ENCODE measurements around the gene NCOA7. TPM values are rescaled to one million over a fixed set of nuclear protein-coding genes. Genes with fewer than 3 reads are reported as not detected.
"Not testable (repeated sequence)": the region's sequence is repeated elsewhere in the genome, so short reads cannot be mapped to it uniquely, and the experiment has no call there.

Gene NCOA7
- total RNA-seq, 1 donor from 2014 or later, result 69.0 TPM

DNA sequence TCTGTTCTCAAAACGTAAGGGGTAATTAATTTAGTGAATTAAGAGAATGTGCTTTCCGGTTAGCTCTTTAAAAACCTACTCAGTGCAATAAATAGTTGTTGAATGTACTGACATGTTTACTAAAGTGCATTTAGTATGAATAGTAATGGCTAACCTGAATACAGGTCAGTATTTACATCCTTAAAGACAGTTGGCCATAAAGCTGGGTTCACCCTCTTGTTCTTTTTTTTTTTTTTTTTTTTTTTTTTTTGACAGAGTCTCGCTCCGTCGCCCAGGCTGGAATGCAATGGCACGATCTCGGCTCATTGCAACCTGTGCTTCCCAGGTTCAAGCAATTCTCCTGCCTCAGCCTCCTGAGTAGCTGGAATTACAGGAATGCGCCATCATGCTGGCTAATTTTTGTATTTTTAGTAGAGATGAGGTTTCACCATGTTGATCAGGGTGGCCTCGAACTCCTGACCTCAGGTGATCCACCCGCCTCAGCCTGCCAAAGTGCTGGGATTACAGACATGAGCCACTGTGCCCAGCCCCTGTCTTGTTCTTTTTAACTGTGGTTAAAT is 14.2 kb downstream of the NCOA7 start:
- intact Hi-C loops (cut with DNase I); DNase-seq (ENCODE audit: low spot score); ATAC-seq: not testable (repeated sequence)

DNA sequence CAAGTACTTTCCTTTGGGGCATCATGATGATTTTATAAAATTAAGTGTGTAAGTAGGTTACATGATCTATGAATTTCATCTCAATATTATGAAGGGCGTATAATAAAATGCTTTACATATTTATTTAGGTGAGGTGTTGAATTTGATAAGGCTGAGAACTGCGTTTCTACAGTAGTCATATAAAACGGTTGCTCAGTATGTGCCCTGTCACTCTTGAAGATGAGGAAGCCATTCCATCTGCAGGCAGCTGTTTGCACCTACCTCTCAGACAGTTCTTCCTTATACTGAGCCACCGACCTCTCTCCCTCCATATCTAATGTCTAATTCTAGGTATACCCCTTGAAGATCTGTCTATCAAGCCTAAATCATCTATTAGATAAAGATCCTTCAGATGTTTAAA is 16.1 kb downstream of the NCOA7 start:
- DNase-seq (ENCODE audit: low spot score), result no peak
- intact Hi-C loops (cut with DNase I), result no loop called here

DNA sequence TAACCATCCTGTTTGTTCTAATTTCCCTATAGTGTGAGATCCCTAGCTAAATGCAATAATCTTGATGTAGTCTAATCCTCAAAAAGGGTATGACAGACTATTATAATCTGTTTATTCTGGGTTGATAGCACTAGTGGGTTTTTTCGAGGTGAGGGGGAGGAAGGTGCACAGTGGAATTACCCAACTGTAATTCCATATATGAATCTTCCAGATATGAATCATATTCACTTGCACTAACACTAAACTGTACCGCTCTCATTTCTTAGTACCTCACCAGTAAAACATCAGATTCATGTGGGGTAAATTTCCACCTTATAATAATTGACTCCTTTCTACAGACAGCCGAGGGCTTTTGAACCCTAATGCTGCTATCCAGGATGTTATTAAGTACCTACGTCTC is 16.5 kb downstream of the NCOA7 start:
- ATAC-seq, result no peak
- DNase-seq (ENCODE audit: low spot score), result no peak
- intact Hi-C loops (cut with DNase I), result no loop called here

More for the DNA sequence above, 16.1 kb downstream of the NCOA7 start:
- no peak for ATAC-seq

DNA sequence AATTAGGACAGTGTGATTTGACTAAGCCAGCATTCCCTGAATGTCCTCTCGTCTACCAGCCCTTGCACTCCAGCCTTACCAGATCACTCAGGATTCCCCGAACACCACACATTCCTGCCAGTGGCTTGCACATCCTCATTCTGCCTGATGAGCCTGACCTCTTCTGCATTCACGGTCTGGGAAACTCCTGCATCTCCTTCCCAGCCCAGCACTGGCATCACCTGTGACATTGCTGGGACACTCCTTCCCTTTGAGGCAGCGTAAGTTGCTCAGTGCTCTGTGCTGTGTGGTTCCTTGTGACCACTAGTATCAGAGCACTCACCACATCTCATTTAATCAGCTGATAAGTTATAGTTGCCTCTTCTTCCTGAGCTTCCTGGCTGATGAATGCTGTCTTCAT is 17.3 kb downstream of the NCOA7 start:
- DNase-seq (ENCODE audit: low spot score) (no peak), ATAC-seq (no peak)
- intact Hi-C loops (cut with DNase I), result no loop called here

DNA sequence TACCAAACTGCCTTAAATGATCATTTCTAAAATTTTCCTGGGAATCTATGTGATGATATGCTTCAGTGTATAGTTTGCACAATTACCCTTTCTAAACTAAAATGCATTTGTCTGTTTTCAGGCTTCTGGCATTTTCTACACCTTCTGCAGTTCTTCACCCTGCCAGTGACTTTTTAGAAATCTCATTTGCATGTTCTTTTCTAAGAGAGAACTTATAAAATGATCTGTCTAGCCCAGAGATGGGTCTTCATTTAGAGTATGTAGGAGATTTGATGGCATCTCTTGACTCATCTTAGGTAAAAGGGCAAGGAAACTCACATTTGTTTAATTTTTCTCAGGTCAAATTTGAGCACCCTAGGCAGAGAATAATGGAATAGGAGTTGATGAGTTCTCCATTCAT is 17.8 kb downstream of the NCOA7 start:
- ATAC-seq (no peak), DNase-seq (ENCODE audit: low spot score) (no peak)
- intact Hi-C loops (cut with DNase I), result no loop called here

DNA sequence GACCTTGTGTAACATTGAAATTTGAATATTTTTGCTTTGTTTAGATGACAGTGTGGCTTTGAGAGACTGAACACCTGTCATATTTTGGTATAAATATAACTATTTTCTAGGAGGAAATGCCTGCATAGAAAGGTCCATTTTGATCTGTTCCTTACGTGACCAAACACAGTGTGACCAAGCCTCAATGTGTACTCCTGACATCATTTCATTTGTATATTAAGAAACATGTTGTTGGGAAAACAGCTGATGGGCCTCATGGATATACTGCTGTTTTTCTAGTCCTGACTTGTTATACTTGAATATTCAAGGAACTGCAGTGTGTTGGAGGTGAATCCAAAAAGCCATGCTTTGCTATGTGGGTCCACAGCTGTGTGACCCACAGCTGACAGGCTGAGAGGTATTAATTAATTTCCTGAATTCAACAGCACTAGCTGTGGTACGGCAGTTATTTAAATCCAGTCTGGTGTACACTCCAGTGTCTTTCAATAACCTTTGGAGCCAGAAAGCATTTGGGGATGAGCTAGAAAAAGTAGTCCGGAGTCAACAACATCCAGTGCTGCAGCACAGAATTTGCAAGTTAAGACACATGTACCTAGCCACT is 18.9 kb downstream of the NCOA7 start:
- ATAC-seq (peak; percentile 55), DNase-seq (ENCODE audit: low spot score) (no peak)
- intact Hi-C loops (cut with DNase I), result no loop called here

DNA sequence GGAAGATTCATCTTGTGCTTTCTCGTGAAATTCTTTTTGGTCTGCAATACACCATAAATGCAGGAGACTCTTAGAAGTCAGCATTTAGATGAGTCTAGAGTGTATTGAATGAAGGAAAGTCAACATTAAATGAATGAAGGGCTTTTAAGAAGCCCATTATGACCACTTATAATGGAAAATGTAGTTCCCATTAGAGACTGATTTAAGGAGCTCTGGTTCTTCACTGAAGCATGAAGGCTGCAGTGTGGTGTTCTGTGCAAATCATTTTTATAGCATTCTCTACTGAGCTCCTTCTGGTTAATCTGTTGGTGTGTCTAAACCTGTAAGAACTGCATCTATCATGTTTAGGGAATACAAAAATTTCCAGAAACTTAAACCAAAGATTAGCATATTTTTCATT is 19.7 kb downstream of the NCOA7 start:
- DNase-seq (ENCODE audit: low spot score), result no peak
- no peak for ATAC-seq
- intact Hi-C loops (cut with DNase I), result no loop called here

DNA sequence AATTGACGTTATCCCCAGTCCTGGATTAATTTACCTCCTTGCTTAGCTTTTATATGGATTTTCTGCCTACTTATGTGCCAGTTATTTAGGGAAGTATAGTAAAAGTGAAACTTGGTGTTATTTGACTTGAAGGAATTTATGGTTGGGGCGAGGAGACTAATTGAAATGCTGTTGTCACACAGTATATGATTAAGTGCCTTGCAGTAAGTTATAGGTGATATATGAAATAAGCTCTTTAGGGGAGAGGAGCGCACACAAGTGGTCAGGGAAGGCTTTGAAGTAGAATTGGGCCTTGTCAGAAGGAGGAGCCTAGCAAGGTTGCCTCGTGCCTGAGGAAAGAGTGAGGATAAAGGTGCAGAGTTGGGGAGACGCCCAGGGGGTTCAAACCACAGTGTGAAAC is 20.5 kb downstream of the NCOA7 start:
- intact Hi-C loops (cut with DNase I), result no loop called here
- no peak for ATAC-seq
- no peak for DNase-seq (ENCODE audit: low spot score)

DNA sequence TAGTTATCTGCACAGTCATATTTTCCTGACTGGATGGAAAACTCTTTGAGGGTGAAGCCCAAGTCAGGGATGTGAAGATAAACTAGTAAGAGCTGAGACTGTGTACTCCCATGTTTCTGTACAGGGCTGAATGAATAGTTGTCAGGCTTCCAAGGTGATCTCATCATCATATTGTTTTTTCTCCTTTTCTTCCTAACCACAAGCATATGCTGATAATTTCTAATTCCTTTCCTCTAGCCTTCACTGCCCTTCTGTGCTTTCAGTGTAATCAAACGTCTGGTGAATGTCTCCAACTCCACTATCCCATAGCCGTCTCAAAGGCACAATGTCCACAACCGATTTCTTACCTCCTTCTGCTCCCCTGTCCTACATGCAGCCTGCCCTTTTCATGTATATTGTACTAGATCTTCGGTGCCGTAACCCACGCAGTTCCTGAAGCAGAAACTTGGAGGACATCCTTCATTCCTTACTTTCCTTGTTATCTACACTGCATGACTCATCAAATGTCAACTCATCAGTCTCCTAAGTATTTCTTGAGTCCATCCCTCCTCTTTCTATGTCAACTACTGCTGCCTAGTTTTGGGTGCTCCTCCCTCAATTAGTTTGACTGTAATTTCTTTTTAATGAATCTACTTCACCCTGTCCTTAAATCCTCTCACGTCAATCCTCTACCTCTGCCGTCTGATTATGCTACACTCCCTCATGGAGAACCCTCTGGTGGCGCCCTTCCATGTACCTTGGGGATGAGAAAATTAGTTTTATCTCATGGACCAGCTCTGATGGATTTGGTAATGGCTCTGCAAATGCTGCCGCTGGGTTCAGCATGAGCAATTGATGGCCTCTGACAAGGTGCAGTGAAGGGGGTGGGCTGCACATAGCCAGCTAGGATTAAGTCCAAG is 21.9 kb downstream of the NCOA7 start:
- intact Hi-C loops (cut with DNase I), result no loop called here
- ATAC-seq (peak; percentile 78), DNase-seq (ENCODE audit: low spot score) (no peak)

DNA sequence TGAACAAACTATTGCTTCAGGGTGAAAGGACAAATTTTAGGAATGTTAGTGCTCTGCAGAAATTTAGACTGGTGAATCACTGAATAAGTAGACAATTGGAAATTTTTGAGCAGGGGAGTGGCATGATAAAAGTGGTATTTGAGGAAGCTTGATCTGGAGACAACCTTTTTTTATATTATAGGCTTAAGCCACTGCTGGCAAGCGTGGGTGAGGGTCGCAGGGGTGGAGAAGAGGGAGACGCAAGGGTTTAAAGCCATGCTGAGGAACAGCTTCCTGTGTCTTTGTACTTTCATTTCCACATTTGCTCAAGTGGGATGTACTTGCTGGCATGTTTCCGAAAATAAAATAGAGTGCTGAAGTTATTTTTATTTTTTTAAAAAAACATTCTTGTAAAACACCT is 23.7 kb downstream of the NCOA7 start:
- DNase-seq (ENCODE audit: low spot score) (no peak), ATAC-seq (no peak)
- intact Hi-C loops (cut with DNase I), result no loop called here

DNA sequence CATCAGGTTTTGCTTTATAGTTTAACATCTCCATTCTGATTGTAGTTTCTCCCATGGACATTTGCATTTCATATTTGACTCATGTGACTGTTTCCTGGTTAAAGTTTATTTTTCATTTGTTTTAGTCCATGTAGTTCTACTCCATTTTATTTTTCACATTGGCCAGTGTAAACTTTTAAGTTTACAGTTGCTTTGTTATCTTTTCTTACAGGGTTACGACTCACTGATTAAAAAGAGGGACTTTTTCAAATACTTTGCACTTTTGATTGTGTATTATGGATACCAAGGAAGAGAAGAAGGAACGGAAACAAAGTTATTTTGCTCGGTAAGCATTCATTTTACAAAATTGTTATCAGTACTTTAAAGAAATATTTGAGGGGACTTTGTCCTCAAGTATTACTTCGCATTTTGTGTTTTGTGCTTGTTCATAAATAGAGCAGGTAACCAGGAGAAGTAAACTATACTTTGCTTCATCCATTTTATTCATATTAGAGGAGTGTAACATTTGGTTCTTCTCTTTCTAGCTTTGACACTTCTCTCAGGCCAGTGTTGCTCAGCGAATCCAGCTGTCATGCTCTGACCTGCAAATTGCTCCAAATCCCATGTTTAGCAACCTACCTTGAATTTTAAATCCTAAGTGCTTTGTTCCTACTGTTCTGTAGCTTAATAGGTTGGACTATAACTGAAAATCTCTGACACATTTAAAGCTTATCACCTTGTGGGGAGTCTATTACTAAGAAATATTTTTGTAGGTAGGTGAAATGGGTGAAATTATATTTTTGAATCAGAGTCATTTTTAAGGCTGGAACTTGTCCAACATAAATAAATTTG is 24.5 kb downstream of the NCOA7 start:
- intact Hi-C loops (cut with DNase I), result no loop called here
- ATAC-seq (no peak), DNase-seq (ENCODE audit: low spot score) (no peak)

DNA sequence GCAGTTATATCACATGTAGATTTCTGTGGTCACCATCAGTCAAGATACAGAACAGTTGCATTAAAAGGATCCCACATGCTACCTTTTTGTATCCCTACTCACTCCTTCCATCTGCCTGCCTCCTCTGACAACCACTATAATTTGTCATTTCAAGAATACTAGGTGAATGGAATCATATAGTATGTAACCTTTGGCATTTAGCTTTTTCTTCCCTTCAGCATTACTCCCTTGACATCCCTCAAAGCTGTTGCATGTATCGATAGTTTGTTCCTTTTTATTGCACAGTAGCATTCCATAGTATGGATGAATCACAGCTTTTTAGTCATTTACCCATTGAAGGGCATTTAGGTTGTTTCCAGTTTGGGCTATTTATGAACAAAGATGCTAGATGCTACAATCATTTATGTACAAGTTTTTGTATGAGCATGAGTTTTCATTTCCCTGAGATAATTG is 26.1 kb downstream of the NCOA7 start:
- DNase-seq (ENCODE audit: low spot score) (no peak), ATAC-seq (no peak)
- intact Hi-C loops (cut with DNase I), result no loop called here

DNA sequence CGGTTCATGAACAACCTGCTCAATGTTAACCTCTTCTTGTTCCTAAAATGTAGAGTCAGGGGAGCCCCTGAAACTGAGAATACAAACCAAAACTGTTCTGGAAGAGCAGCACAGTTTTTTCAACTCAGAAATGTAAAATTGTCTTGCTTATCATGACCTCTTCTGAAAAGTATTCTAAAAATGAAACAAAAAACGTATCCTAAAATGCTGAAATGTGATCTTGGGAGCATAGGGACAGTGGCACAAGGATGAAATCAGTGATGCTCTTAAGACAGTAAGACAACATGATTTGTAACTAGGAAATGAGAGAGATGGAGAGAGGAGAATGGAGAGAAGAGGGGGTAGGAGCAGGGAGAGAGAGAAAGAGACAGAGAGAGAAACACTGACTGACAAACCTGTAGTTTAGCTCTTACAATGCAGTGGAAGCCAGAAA is 27.5 kb downstream of the NCOA7 start:
- intact Hi-C loops (cut with DNase I), result no loop called here
- no peak for DNase-seq (ENCODE audit: low spot score)
- ATAC-seq, result peak; percentile 35

DNA sequence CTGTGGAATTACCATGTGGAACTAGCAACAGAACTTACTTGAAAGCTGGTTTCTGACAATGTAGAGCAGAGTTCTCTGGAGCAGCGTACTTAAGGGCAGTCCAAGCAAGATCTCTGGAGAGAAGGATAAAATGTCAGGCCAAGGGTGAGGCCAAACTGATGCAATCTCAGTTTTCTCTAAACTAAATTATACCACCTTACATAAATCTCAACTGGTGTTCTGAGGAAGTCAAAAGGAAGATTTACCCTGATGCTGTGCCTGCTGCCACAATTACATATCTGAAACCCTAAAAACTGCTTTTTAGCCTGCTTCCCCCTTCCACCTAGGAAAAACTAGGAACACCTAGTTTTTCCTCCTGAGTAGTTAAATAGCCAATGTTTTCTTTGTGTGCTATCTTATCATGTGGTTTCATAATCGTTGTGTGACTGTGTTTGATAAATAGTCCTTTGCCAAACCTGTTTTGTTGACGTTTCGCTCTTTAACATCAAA is 28.1 kb downstream of the NCOA7 start:
- peak; percentile 93 for ATAC-seq
- intact Hi-C loops (cut with DNase I), result no loop called here
- DNase-seq (ENCODE audit: low spot score), result no peak

DNA sequence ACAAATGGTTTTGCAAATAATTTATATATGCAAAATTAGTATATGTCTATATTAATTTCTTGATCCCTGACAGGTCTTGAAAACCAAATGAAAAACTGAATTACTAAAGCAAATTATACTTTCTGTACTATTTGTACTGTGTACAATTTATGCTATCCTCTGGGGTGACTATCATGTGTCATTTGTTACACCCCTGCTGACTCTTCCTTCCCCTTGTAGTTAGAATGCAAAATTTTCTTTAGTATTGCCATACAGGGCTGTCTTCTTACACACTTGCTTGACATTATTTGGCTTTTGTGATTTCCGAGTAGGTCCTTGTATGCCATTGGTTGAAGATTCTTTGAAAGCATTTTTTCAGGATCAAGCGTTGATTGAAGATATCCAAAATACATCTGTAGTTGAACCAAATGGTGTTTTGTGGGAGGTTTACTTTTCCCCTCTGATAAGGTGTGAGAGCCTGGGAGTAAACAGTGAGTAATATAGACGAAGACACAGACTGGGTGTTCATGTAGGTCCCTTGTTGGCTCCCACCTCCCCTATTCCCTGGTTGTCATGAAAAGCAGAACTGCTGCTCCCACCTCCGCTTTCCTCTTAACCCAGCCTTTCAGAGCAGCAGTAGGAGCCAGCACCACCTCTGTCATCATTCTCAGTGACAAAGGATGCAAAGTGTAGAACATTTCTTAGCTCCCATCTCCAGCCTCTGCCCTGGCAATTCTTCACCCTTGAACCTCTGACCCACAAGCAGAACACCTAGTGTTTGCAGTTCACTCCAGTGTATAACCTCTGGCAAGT is 29.0 kb downstream of the NCOA7 start:
- ATAC-seq, result no peak

DNA sequence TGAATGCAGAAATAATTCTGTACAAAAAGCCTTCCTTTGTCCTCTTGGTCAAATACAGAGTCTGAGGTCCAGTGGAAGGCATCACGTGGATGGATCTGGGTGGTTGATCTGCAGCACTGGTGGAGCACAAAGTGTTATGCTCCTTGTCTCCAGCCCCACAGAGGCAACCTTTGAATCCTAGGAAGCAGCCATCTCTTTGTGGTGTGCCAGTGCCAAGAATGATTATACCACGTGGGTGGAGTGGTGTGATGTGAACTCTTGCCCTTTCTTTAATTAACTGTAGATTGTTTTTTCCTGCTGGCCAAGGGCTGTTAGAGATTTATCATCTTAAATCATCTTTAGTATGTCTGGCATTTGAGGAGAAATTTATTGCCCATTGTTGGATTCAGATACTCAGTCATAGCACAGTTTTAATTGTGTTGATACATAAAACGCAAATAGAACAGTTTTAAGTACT is 31.1 kb downstream of the NCOA7 start:
- intact Hi-C loops (cut with DNase I), result no loop called here
- ATAC-seq (no peak), DNase-seq (ENCODE audit: low spot score) (no peak)

More for the DNA sequence above, 29.0 kb downstream of the NCOA7 start:
- no peak for DNase-seq (ENCODE audit: low spot score)
- intact Hi-C loops (cut with DNase I), result no loop called here

DNA sequence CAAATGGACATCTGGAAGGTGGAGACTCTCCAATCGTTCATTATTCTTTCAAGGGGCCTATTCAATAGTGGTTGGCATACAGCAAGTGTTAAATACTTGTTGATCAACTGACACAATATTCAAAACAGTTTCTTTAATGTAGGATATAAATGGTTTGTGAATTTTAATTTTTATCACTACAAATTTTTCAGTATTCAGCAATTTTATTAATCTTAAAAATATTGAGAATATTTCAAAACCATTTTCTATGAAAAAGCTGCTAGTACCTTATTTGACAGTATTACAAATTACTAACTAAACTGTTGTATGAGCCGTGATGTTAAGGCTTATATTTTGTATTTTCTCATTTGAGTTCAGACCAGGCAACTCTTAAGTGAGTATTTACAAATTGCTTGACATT is 32.4 kb downstream of the NCOA7 start:
- ATAC-seq (no peak), DNase-seq (ENCODE audit: low spot score) (no peak)
- intact Hi-C loops (cut with DNase I), result no loop called here

Data from sciatic nerve (tissue), 2 donors.